ENCODE results near the gene GTF3C5.
A peak's percentile ranks its signal among the peaks of the same experiment; 100 is the strongest.
"Not testable (repeated sequence)": the region's sequence is repeated elsewhere in the genome, so short reads cannot be mapped to it uniquely, and the experiment has no call there.

The GTF3C5 gene

GRCh38 chr9:133090752-133091385, 60.1 kb downstream of the GTF3C5 start:
- no peak for DNase-seq (ENCODE audit: low spot score)

GRCh38 chr9:133094351-133094750, 63.6 kb downstream of the GTF3C5 start:
- not testable (repeated sequence) for DNase-seq (ENCODE audit: low spot score)

- DNase-seq (ENCODE audit: low spot score): no peak
Measured at GRCh38 chr9:133094842-133095393, 64.1 kb downstream of the GTF3C5 start.

- DNase-seq (ENCODE audit: low spot score): no peak
Measured at GRCh38 chr9:133098104-133098754, 67.4 kb downstream of the GTF3C5 start.

GRCh38 chr9:133098871-133099270, 68.1 kb downstream of the GTF3C5 start:
- DNase-seq (ENCODE audit: low spot score): no peak

- no peak for DNase-seq (ENCODE audit: low spot score)
Measured at GRCh38 chr9:133099726-133100505, 69.1 kb downstream of the GTF3C5 start.

GRCh38 chr9:133100506-133101355, 69.9 kb downstream of the GTF3C5 start:
- no peak for DNase-seq (ENCODE audit: low spot score)

GRCh38 chr9:133101356-133102189, 70.8 kb downstream of the GTF3C5 start:
- DNase-seq (ENCODE audit: low spot score): no peak

GRCh38 chr9:133102190-133103021, 71.6 kb downstream of the GTF3C5 start:
- DNase-seq (ENCODE audit: low spot score): no peak

GRCh38 chr9:133103183-133103986, 72.6 kb downstream of the GTF3C5 start:
- peak; percentile 79 for DNase-seq (ENCODE audit: low spot score)

GRCh38 chr9:133103987-133104505, 73.2 kb downstream of the GTF3C5 start:
- DNase-seq (ENCODE audit: low spot score): no peak

- DNase-seq (ENCODE audit: low spot score): no peak
Measured at GRCh38 chr9:133104718-133105460, 74.1 kb downstream of the GTF3C5 start.

GRCh38 chr9:133105461-133105770, 74.6 kb downstream of the GTF3C5 start:
- DNase-seq (ENCODE audit: low spot score): no peak

GRCh38 chr9:133106511-133107244, 75.9 kb downstream of the GTF3C5 start:
- no peak for DNase-seq (ENCODE audit: low spot score)

GRCh38 chr9:133107245-133107722, 76.5 kb downstream of the GTF3C5 start:
- no peak for DNase-seq (ENCODE audit: low spot score)

Data from pons (tissue), 1 donor.